Measurements from ENCODE around the gene TMEM219. TPM values are rescaled to one million over a fixed set of nuclear protein-coding genes. Genes with fewer than 3 reads are reported as not detected.

Gene TMEM219
- total and polyA plus RNA-seq, 2 donors (not counting 1 experiment from before 2014, with no cell fraction given) = 79.4 to 100 TPM

- Histone ChIP-seq H4K20me1 (ENCODE audit: control insufficient read depth, extremely low read depth, insufficient read depth, low read length) (no peaks in the 10 kb centered on the region), H2AFZ (ENCODE audit: low read length) (no peak overlapping the region), H3K4me1 (ENCODE audit: control insufficient read depth, extremely low read depth, insufficient read depth, low read length) (no peaks in the 10 kb centered on the region), H3K9me3 (ENCODE audit: control insufficient read depth, insufficient read depth, low read depth, low read length) (no peaks in the 10 kb centered on the region), H3K36me3 (ENCODE audit: control insufficient read depth, insufficient read depth, low read length) (peaks cover 3% of the 10 kb centered on the region), H3K4me3 (replicated peaks in 1 of 4; ENCODE audit: control extremely low read depth in 1 of 4, insufficient read depth in 1 of 4, low read depth in 3 of 4, low read length in 4 of 4) (no peak overlapping the region), H3K27me3 (ENCODE audit: control insufficient read depth, insufficient read depth, low read length) (no peaks in the 10 kb centered on the region), H3K4me2 (ENCODE audit: extremely low read depth, insufficient read depth, low read length) (no peak overlapping the region), H3K9ac (ENCODE audit: insufficient read depth, low read length) (no peak overlapping the region), H3K27ac (ENCODE audit: insufficient read depth, low read length) (no peak overlapping the region), H3K79me2 (ENCODE audit: control insufficient read depth, insufficient read depth, low read length) (no peaks in the 10 kb centered on the region)
- TF ChIP-seq EZH2 (IDR thresholded peaks at IDR 0.05; ENCODE audit: low read length, missing control alignments) = no peak
- TF ChIP-seq CTCF (conservative IDR thresholded peaks at IDR 0.05 in 1 of 2, IDR thresholded peaks at IDR 0.05 in 1 of 2; ENCODE audit: low read depth in 1 of 2, low read length in 2 of 2) = no peak
- peak in 1 of 2 donors; percentile 77 for DNase-seq (ENCODE audit: low read depth in 2 of 2)
Observed at GRCh38 chr16:29915590-29916247, 46.2 kb upstream of the TMEM219 start.

DNA sequence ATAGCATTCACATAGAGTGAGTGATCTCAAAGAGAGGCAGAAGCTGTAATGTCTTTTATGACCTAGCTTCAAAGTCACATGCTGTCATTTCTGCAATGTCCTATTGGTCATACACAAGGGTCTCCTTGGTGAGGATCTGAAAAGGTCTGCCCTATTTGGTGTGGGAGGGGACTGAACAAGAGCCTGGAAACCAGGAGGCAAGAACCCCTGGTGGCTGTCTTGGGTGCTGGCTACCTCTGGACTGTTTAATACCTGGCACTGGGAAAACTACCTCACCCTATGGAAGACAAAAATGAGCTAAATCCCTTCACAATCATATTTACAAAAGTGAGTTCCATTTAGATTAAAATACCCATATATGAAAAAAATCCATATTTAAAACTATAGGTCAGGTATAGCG lies 44.9 kb upstream of the TMEM219 start:
- Histone ChIP-seq H3K27me3 (ENCODE audit: control insufficient read depth, insufficient read depth, low read length) (no peaks in the 10 kb centered on the region), H3K9me3 (ENCODE audit: control insufficient read depth, insufficient read depth, low read depth, low read length) (no peaks in the 10 kb centered on the region), H3K4me1 (ENCODE audit: control insufficient read depth, extremely low read depth, insufficient read depth, low read length) (no peaks in the 10 kb centered on the region), H3K36me3 (ENCODE audit: control insufficient read depth, insufficient read depth, low read length) (peaks cover 3% of the 10 kb centered on the region), H3K27ac (ENCODE audit: insufficient read depth, low read length) (no peak overlapping the region), H3K4me3 (replicated peaks in 1 of 4; ENCODE audit: control extremely low read depth in 1 of 4, insufficient read depth in 1 of 4, low read depth in 3 of 4, low read length in 4 of 4) (no peak overlapping the region), H3K4me2 (ENCODE audit: extremely low read depth, insufficient read depth, low read length) (no peak overlapping the region), H3K9ac (ENCODE audit: insufficient read depth, low read length) (no peak overlapping the region), H3K79me2 (ENCODE audit: control insufficient read depth, insufficient read depth, low read length) (no peaks in the 10 kb centered on the region), H2AFZ (ENCODE audit: low read length) (no peak overlapping the region), H4K20me1 (ENCODE audit: control insufficient read depth, extremely low read depth, insufficient read depth, low read length) (no peaks in the 10 kb centered on the region)
- no peak for DNase-seq (ENCODE audit: low read depth in 2 of 2)
- TF ChIP-seq EZH2 (IDR thresholded peaks at IDR 0.05; ENCODE audit: low read length, missing control alignments) (no peak), CTCF (conservative IDR thresholded peaks at IDR 0.05 in 1 of 2, IDR thresholded peaks at IDR 0.05 in 1 of 2; ENCODE audit: low read depth in 1 of 2, low read length in 2 of 2) (no peak)

DNA sequence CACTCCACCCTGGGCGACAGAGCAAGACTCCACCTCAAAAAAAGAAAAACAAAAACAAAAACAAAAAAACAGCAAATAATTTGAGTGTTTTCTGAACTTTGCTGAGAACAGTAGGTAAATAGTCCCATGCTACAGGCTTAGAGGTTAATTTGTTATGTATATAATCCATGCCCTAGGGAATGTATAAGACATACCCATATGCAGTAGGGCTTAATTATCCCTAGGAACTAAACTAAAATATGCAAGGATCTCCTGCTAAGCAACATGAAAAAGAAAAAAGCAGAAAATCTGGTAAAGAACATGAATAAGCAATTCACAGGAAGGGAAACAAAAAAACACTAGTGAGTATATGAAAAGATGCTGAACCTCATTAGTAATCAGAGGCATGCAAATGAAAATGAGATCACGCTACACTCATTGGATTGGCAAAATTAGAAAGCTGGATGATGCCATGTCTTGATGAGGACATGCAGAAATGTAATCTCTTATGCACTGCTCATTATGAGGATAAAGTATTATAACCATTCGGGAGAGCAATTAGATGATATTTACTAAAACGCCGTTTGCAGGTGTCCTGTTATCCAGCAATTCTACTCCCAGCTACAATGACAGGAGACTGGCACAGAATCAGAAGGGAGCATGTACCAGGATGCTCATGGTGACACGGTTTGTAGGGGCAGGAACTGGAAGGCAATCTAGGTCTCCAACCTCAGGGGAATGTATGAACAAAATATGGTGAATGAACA lies 41.4 kb upstream of the TMEM219 start:
- Histone ChIP-seq H3K9me3 (ENCODE audit: control insufficient read depth, insufficient read depth, low read depth, low read length) (no peaks in the 10 kb centered on the region), H4K20me1 (ENCODE audit: control insufficient read depth, extremely low read depth, insufficient read depth, low read length) (no peaks in the 10 kb centered on the region), H3K4me3 (replicated peaks in 1 of 4; ENCODE audit: control extremely low read depth in 1 of 4, insufficient read depth in 1 of 4, low read depth in 3 of 4, low read length in 4 of 4) (no peak overlapping the region), H3K4me2 (ENCODE audit: extremely low read depth, insufficient read depth, low read length) (no peak overlapping the region), H3K27me3 (ENCODE audit: control insufficient read depth, insufficient read depth, low read length) (no peaks in the 10 kb centered on the region), H2AFZ (ENCODE audit: low read length) (no peak overlapping the region), H3K9ac (ENCODE audit: insufficient read depth, low read length) (no peak overlapping the region), H3K79me2 (ENCODE audit: control insufficient read depth, insufficient read depth, low read length) (peaks cover 8% of the 10 kb centered on the region), H3K36me3 (ENCODE audit: control insufficient read depth, insufficient read depth, low read length) (peaks cover 3% of the 10 kb centered on the region), H3K27ac (ENCODE audit: insufficient read depth, low read length) (no peak overlapping the region), H3K4me1 (ENCODE audit: control insufficient read depth, extremely low read depth, insufficient read depth, low read length) (peaks cover 4% of the 10 kb centered on the region)
- no peak for TF ChIP-seq EZH2 (IDR thresholded peaks at IDR 0.05; ENCODE audit: low read length, missing control alignments)
- no peak for TF ChIP-seq CTCF (conservative IDR thresholded peaks at IDR 0.05 in 1 of 2, IDR thresholded peaks at IDR 0.05 in 1 of 2; ENCODE audit: low read depth in 1 of 2, low read length in 2 of 2)
- DNase-seq (ENCODE audit: low read depth in 2 of 2) = no peak
